ENCODE measurements around the gene SRXN1. TPM values are rescaled to one million over a fixed set of nuclear protein-coding genes. Genes with fewer than 3 reads are reported as not detected.
A peak's percentile ranks its signal among the peaks of the same experiment; 100 is the strongest.

The SRXN1 gene
- total RNA-seq, 1 donor from 2014 or later = 24.1 TPM

DNA sequence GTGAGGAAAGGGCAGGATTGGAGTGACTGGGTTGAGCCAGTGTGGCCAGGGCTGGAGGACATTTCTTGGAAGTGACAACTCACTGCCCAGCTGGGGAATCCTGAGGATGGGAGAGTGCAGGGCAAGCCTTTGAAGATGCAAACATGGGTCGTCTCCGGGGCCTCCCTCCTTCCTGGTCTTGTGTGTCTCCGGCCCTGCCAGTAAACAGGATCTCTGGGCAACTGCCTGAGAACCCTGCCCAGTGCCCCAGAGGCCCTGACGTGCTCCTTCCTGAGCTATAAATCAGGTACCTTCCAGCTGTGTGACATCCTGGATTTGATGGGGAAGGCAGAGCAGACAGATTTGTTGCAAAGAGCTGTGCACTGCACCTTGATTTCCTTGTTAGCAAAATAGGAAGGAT lies 30.0 kb downstream of the SRXN1 start:
- peaks cover 40% of the 10 kb centered on the region for H3K27me3 Mint-ChIP-seq
- H3K9me3 Mint-ChIP-seq = no peaks in the 10 kb centered on the region
- no peak overlapping the region for H3K4me3 Mint-ChIP-seq
- intact Hi-C loops (cut with micrococcal nuclease) = no loop called here
- H3K4me1 Mint-ChIP-seq = no peaks in the 10 kb centered on the region
- no peak for DNase-seq
- H3K36me3 Mint-ChIP-seq (ENCODE audit: low read depth) = no peaks in the 10 kb centered on the region
- no peak overlapping the region for H3K27ac Mint-ChIP-seq

GRCh38 chr20:622161-622560 lies 30.8 kb downstream of the SRXN1 start:
- intact Hi-C loops (cut with micrococcal nuclease) = no loop called here
- H3K4me1 Mint-ChIP-seq = no peaks in the 10 kb centered on the region
- H3K9me3 Mint-ChIP-seq = no peaks in the 10 kb centered on the region
- H3K27ac Mint-ChIP-seq = no peak overlapping the region
- DNase-seq = no peak
- no peak overlapping the region for H3K4me3 Mint-ChIP-seq
- H3K36me3 Mint-ChIP-seq (ENCODE audit: low read depth) = no peaks in the 10 kb centered on the region
- H3K27me3 Mint-ChIP-seq = peaks cover 42% of the 10 kb centered on the region

DNA sequence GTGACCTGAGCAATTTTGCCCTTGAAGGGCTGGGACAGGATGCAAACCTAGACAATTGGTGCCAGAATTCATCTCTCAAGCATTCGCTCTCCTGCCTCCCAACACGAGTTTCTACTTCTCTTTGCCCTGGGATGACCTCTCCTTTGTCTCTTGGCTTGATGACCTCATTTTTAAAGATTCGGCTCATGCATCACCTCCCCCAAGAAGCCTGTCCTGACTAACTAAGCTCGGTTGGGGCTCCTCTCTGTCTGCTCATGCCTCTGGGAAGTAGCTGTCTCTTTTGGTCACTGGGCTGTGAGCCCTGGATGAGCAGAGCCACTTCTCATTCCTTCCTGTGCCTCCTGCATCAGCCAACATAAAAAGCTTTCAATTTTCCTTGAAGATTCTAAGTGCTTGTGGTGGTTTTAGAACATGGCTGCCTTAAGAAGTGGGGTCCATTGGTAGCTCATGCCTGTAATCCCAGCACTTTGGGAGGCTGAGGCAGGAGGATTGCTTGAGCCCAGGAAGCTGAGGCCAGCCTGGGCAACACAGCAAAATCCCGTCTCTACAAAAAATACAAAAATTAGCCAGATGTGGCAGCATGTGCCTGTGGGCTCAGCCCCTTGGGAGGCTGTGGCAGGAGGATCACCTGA lies 31.8 kb downstream of the SRXN1 start:
- Mint-ChIP-seq H3K4me1 (no peaks in the 10 kb centered on the region), H3K27me3 (peaks cover 40% of the 10 kb centered on the region)

GRCh38 chr20:620246-620645 lies 32.8 kb downstream of the SRXN1 start:
- DNase-seq = no peak
- intact Hi-C loops (cut with micrococcal nuclease) = no loop called here

More for the DNA sequence above, 31.8 kb downstream of the SRXN1 start:
- Mint-ChIP-seq H3K27ac (no peak overlapping the region), H3K36me3 (ENCODE audit: low read depth) (no peaks in the 10 kb centered on the region), H3K9me3 (no peaks in the 10 kb centered on the region), H3K4me3 (no peak overlapping the region)
- DNase-seq = no peak
- intact Hi-C loops (cut with micrococcal nuclease) = no loop called here

GRCh38 chr20:618980-619379 lies 34.0 kb downstream of the SRXN1 start:
- Mint-ChIP-seq H3K27ac (no peak overlapping the region), H3K4me3 (no peak overlapping the region), H3K27me3 (peaks cover 32% of the 10 kb centered on the region), H3K4me1 (no peaks in the 10 kb centered on the region), H3K36me3 (ENCODE audit: low read depth) (no peaks in the 10 kb centered on the region), H3K9me3 (no peaks in the 10 kb centered on the region)
- intact Hi-C loops (cut with micrococcal nuclease) = no loop called here
- no peak for DNase-seq

More at GRCh38 chr20:620246-620645, 32.8 kb downstream of the SRXN1 start:
- Mint-ChIP-seq H3K4me3 (no peak overlapping the region), H3K27me3 (peaks cover 34% of the 10 kb centered on the region), H3K27ac (no peak overlapping the region), H3K4me1 (no peaks in the 10 kb centered on the region), H3K36me3 (ENCODE audit: low read depth) (no peaks in the 10 kb centered on the region), H3K9me3 (no peaks in the 10 kb centered on the region)

GRCh38 chr20:617934-618690 lies 34.9 kb downstream of the SRXN1 start:
- Mint-ChIP-seq H3K4me3 (no peak overlapping the region), H3K27me3 (peaks cover 30% of the 10 kb centered on the region), H3K27ac (no peak overlapping the region), H3K4me1 (no peaks in the 10 kb centered on the region), H3K36me3 (ENCODE audit: low read depth) (no peaks in the 10 kb centered on the region), H3K9me3 (no peaks in the 10 kb centered on the region)
- intact Hi-C loops (cut with micrococcal nuclease) = no loop called here
- DNase-seq = no peak

DNA sequence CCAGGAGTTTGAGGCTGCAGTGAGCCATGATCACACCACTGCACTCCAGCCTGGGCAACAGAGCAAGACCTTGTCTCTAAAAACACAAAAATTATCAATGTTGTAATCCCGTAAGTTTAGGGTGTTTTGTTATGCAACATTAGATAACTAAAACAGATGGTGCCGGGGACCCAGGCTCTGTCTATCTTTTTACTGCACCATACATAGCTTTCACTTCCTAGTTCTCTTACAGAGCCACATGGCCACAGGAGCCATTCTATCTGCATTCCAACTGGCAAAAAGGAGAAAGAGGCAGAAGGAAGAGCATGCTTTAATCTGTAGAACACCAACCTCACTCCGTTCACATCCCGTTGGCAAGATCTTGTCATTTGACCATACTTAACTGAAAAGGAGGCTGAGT lies 37.5 kb downstream of the SRXN1 start:
- H3K27me3 Mint-ChIP-seq = peaks cover 47% of the 10 kb centered on the region
- no peak for DNase-seq
- H3K27ac Mint-ChIP-seq = no peak overlapping the region
- H3K4me1 Mint-ChIP-seq = peaks cover 4% of the 10 kb centered on the region
- intact Hi-C loops (cut with micrococcal nuclease) = no loop called here
- H3K4me3 Mint-ChIP-seq = no peak overlapping the region
- no peaks in the 10 kb centered on the region for H3K9me3 Mint-ChIP-seq
- no peaks in the 10 kb centered on the region for H3K36me3 Mint-ChIP-seq (ENCODE audit: low read depth)

- H3K27ac Mint-ChIP-seq = no peak overlapping the region
- peaks cover 53% of the 10 kb centered on the region for H3K27me3 Mint-ChIP-seq
- peaks cover 6% of the 10 kb centered on the region for H3K4me1 Mint-ChIP-seq
- no peak for DNase-seq
- H3K36me3 Mint-ChIP-seq (ENCODE audit: low read depth) = no peaks in the 10 kb centered on the region
- H3K4me3 Mint-ChIP-seq = no peak overlapping the region
- H3K9me3 Mint-ChIP-seq = no peaks in the 10 kb centered on the region
- intact Hi-C loops (cut with micrococcal nuclease) = no loop called here
Observed at GRCh38 chr20:611843-612185, 41.2 kb downstream of the SRXN1 start.

DNA sequence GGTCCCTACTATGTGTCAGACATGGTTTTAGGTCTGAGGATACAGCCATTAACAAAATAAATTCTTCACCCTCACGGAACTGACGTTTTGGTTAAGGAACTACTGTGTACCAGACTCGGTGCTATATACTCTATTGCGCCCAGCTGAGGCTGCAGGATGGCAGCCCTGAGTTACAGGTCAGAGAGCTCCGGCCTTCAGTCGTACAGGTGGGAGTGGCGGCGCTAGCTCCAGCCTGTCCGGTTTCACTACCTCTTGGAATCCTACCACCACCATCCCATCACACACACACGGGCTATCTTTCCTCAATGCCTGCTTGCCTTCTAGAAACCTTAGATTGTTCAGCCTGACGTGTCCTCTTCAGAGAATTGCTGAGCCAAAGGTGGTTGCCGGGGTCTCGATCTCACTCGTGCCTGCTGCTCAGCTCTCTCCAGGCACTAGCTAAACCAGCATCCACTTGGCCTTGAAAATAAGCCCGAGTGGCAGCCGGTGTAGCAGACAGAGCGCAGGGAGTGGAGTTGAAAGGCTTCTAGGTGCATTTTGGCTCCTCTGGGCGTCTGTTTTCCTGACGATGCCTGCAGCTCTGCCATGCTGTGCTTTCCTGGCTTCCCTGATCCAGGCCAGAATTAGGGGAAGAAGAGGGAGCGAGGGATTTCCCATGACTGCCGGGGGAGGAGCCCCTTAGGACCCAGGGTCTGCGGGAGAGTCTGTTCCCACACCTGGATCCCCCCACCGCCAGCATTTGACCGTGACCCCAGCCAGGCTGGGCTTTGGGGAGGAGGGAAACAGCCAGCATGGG lies 41.8 kb downstream of the SRXN1 start:
- no peak overlapping the region for H3K4me3 Mint-ChIP-seq
- H3K27me3 Mint-ChIP-seq = peaks cover 53% of the 10 kb centered on the region
- DNase-seq = no peak
- no peaks in the 10 kb centered on the region for H3K9me3 Mint-ChIP-seq
- H3K27ac Mint-ChIP-seq = no peak overlapping the region
- peaks cover 6% of the 10 kb centered on the region for H3K4me1 Mint-ChIP-seq
- H3K36me3 Mint-ChIP-seq (ENCODE audit: low read depth) = no peaks in the 10 kb centered on the region
- intact Hi-C loops (cut with micrococcal nuclease) = no loop called here

DNA sequence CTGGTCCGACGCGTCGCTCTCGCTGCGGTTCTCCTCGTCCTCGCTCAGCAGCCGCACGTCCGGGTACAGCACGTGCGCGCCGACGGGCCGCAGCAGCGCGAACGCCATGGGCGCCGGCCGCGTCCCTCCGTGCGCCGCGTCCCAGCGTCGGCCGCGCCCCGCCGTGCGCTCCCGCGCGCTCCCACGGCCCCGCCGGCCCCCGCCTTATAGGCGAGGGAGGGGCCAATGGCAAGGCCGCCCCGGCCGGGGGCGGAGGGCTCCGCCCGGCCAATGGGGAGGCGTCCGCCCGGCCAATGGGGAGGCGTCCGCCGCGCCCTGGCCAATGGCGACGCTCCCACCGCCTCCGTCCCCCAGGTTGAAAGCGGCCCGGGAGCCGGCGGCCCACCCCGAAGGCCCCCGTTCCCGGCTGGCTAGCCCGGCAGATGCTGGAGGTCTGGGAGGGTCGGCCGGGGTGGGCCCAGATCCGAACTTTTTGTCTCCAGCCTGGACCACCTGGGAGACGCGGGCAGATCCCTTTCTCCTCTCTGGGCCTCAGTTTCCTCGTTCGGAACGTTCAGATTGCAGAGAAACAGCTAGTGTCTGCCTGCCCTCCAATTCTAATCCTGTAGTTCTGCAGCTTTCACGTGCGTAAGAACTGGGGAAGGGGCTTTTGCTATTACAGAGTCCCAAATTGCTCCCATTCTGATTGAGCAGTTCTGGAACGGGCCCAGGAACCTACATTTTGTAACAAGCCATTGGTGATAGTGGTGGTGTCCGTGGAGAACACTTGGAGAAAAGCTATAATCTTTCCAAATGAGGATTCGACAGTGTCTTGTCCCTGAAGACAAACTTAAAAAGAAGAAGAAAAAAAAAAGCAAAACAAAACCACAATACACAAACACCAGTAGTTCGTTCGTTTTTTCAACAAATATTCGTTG lies 42.6 kb downstream of the SRXN1 start, which contains the start of gene TCF15:
TCF15 (minus strand) TSS at position 180 of the 917 bp plus-strand sequence; CDS start at position 108, 72 bp downstream.
- DNase-seq = peak; percentile 65
- H3K4me3 Mint-ChIP-seq = no peak within 1 kb of the TSS
- intact Hi-C loops (cut with micrococcal nuclease) = no loop called here
- H3K36me3 Mint-ChIP-seq (ENCODE audit: low read depth) = no peaks in the 10 kb centered on the region
- H3K27ac Mint-ChIP-seq = no peak within 1 kb of the TSS
- peaks cover 6% of the 10 kb centered on the region for H3K4me1 Mint-ChIP-seq
- peaks cover 50% of the 10 kb centered on the region for H3K27me3 Mint-ChIP-seq
- H3K9me3 Mint-ChIP-seq = no peaks in the 10 kb centered on the region

DNA sequence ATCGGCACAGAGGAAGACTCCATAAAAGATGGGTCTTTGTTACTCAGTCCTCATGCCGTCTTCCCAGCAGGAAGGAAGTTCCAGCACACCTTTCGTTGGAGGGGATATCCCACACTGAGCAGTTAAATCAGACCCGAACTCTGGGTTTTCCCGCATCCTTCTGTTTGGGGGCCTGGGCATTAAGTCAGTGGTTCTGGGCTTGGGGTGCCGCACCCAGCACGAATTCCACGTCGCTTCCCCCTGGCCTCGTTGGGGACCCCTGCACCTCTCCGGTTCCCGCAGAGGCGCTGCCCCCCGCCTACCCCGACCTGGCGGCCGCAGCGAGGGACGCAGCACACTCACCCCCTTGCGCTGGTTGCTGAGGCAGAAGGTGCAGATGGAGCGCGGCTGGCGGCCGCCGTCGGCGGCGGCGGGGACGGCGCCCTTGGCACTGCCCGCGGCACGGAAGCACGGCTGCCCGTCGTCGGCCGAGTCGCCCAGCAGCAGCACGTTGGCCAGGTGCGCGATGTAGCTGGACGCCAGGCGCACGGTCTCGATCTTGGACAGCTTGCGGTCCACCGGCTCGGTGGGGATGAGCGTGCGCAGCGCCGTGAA lies 43.5 kb downstream of the SRXN1 start:
- DNase-seq = no peak
- intact Hi-C loops (cut with micrococcal nuclease) = no loop called here
- Mint-ChIP-seq H3K27ac (no peak overlapping the region), H3K4me3 (no peak overlapping the region), H3K4me1 (peaks cover 6% of the 10 kb centered on the region), H3K9me3 (no peaks in the 10 kb centered on the region), H3K36me3 (ENCODE audit: low read depth) (no peaks in the 10 kb centered on the region), H3K27me3 (peaks cover 46% of the 10 kb centered on the region)

GRCh38 chr20:608970-609369 lies 44.0 kb downstream of the SRXN1 start:
- DNase-seq = no peak
- Mint-ChIP-seq H3K4me1 (peaks cover 6% of the 10 kb centered on the region), H3K4me3 (no peak overlapping the region), H3K36me3 (ENCODE audit: low read depth) (no peaks in the 10 kb centered on the region), H3K27ac (no peak overlapping the region), H3K27me3 (peaks cover 46% of the 10 kb centered on the region), H3K9me3 (no peaks in the 10 kb centered on the region)
- intact Hi-C loops (cut with micrococcal nuclease) = no loop called here

DNA sequence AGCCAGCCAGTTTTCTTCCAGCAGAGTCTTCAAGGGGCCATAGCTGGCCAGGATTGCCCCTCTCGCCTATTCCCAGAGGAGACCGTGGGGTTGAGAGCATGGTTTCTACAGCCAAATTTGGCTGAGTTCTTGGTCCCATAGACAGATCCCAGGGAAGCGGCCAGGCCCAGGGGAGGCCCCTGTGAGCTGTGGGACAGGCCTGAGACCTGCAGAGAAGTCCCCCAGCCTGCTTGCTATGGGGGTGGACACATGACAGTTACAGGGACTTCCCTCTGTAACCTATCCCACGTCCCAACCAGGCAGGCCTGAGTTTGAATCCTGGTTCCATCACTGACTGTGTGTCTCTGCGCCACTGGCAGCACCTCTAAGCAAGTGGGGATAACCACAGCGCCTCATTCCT lies 45.5 kb downstream of the SRXN1 start:
- Mint-ChIP-seq H3K4me3 (no peak overlapping the region), H3K36me3 (ENCODE audit: low read depth) (no peaks in the 10 kb centered on the region), H3K27ac (no peak overlapping the region), H3K27me3 (peaks cover 38% of the 10 kb centered on the region), H3K9me3 (no peaks in the 10 kb centered on the region), H3K4me1 (peaks cover 6% of the 10 kb centered on the region)
- DNase-seq = no peak
- intact Hi-C loops (cut with micrococcal nuclease) = no loop called here
